Transverse colon (tissue), 4 donors: ENCODE results near the gene LGR5. TPM values are rescaled to one million over a fixed set of nuclear protein-coding genes. Genes with fewer than 3 reads are reported as not detected.
"Not testable (repeated sequence)": the region's sequence is repeated elsewhere in the genome, so short reads cannot be mapped to it uniquely, and the experiment has no call there.

Experiments
- DNase-seq: peaks from one replicate; pipeline ENCODE4 v3.0.0-alpha.2; 2019
- H3K27ac ChIP-seq, 4 donors: fragments of 200-600 bp; sonication (generic); 2 replicates each; pipeline ENCODE4 v1.5.1; 2016 to 2018; ENCODE audit warnings: inconsistent platforms in 4 of 4
- H3K27me3 ChIP-seq: fragments of 200-600 bp; sonication (generic); 2 replicates; pipeline ENCODE4 v1.5.1; 2017; ENCODE audit warnings: inconsistent platforms
- H3K36me3 ChIP-seq, 4 donors: fragments of 200-600 bp; sonication (generic); 2 replicates each; pipeline ENCODE4 v1.5.1; 2017 to 2019; ENCODE audit warnings: inconsistent platforms in 4 of 4
- H3K4me1 ChIP-seq, 4 donors: fragments of 200-600 bp; sonication (generic); 2 replicates each; pipeline ENCODE4 v1.5.1; 2017 to 2020; ENCODE audit warnings: inconsistent platforms in 4 of 4
- H3K4me3 ChIP-seq, 4 donors: fragments of 200-600 bp; sonication (generic); 1 replicate in 1 of 4; 2 replicates in 3 of 4; pipeline versions ENCODE4 v1.5.1 to v1.6.1; 2017 to 2019; ENCODE audit warnings: inconsistent platforms in 4 of 4
- H3K9me3 ChIP-seq, 2 donors: fragments of 200-600 bp; sonication (generic); 2 replicates each; pipeline ENCODE4 v1.5.1; 2017 to 2019; ENCODE audit warnings: inconsistent platforms in 2 of 2
- CTCF ChIP-seq, 5 experiments: fragments of 200-600 bp in 3 of 5; fragments of 450-650 bp in 2 of 5; sonication (generic) in 3 of 5; IDR thresholded peaks; 1 replicate in 2 of 5; 2 replicates in 3 of 5; pipeline ENCODE4 v1.5.1; 2016 to 2017; ENCODE audit warnings: antibody characterized with exemption in 5 of 5, inconsistent platforms in 3 of 5, mild to moderate bottlenecking in 2 of 5, moderate library complexity in 1 of 5
- EP300 ChIP-seq: sonication (generic); formaldehyde crosslinking; IDR thresholded peaks from one replicate; pipeline ENCODE4 v1.6.1; 2017; ENCODE audit warnings: antibody characterized with exemption, low read depth
- POLR2A ChIP-seq: fragments of 450-650 bp; IDR thresholded peaks from one replicate; pipeline ENCODE4 v1.6.1; 2016; ENCODE audit warnings: antibody characterized with exemption, mild to moderate bottlenecking, moderate library complexity
- POLR2AphosphoS5 ChIP-seq, 3 donors: sonication (generic); formaldehyde crosslinking; IDR thresholded peaks; one replicate each; pipeline ENCODE4 v1.6.1; 2016; ENCODE audit warnings: antibody characterized with exemption in 3 of 3
- WGBS, 2 donors: methylation state at CpG; one replicate each; pipeline ENCODE4 v1.1.5; 2018; ENCODE audit warnings: low coverage in 1 of 2; 5-methylcytosine and 5-hydroxymethylcytosine counted together
- in situ Hi-C, 4 donors: fragments of 200-750 bp; cut with MboI; loops; one replicate each; pipeline versions ENCODE4 v1.15.0 to v1.15.1; 2017; ENCODE audit warnings: low sequenced_read_pairs in 3 of 4, low pct_ligation_motif_present in 1 of 4, low pct_unique_long_range_greater_than_20kb in 1 of 4
- intact Hi-C: fragments of 100-400 bp; cut with DNase I; formaldehyde crosslinking; loops from one replicate; pipeline ENCODE4 v1.15.1; 2023; ENCODE audit warnings: low total_unique reads
- total RNA-seq, 4 donors: library from RNA; depleted of rRNA; stranded (reverse); fragments of >200 nt; gene quantifications; one replicate each; pipeline ENCODE4 v1.1.0, GENCODE V29; 2016

Gene LGR5
- total RNA-seq, 4 donors from 2014 or later = 0.37 to 4.8 (median 1.0) TPM

DNA sequence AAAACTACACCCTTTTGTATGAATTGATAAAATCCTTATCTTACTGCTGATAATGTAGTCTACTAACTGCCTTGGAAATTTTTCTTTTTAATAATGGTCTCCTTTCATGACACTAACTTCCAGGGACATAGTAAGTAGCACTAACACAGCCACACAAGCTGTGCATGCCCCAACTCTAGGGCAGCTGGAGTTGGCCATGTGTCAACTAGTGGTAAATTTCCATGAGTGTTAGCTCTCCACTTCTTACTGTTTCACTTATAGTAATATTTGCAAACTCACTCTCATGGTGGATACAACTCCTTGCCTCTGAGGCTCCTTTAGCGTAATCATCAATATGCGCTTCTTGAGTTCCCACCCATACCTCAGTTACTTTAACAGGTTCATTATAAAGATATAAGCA is 38.0 kb downstream of the LGR5 start:
- in situ Hi-C loops = no loop called here
- no peak overlapping the region for H3K4me3 ChIP-seq
- no peak for TF ChIP-seq POLR2AphosphoS5 (IDR thresholded peaks at IDR 0.05)
- TF ChIP-seq EP300 = no peak
- no peak for TF ChIP-seq CTCF (IDR thresholded peaks at IDR 0.05)
- no peak for TF ChIP-seq POLR2A
- WGBS, 2 donors = 98 to 100% methylated on average over 2 of the region's 2 CpGs
- H3K9me3 ChIP-seq = no peaks in the 10 kb centered on the region
- no peak for DNase-seq
- H3K27ac ChIP-seq = no peak overlapping the region
- no peaks in the 10 kb centered on the region for H3K27me3 ChIP-seq
- no peaks in the 10 kb centered on the region for H3K36me3 ChIP-seq
- H3K4me1 ChIP-seq = no peaks in the 10 kb centered on the region
- intact Hi-C loops = no loop called here

- no peaks in the 10 kb centered on the region for H3K9me3 ChIP-seq
- no peaks in the 10 kb centered on the region for H3K4me1 ChIP-seq
- H3K4me3 ChIP-seq = no peak overlapping the region
- H3K27me3 ChIP-seq = no peaks in the 10 kb centered on the region
- in situ Hi-C loops (no loop called here), intact Hi-C loops (no loop called here)
- no peak overlapping the region for H3K27ac ChIP-seq
- WGBS, 2 donors = 52 to 69% methylated on average over 1 of the region's 1 CpG
- no peak for DNase-seq
- no peak for TF ChIP-seq EP300
- no peak for TF ChIP-seq CTCF (IDR thresholded peaks at IDR 0.05)
- no peaks in the 10 kb centered on the region for H3K36me3 ChIP-seq
These were observed 38.7 kb downstream of the LGR5 start for GRCh38 chr12:71478270-71478669.

GRCh38 chr12:71484272-71484905 is 44.8 kb downstream of the LGR5 start:
- in situ Hi-C loops (no loop called here), intact Hi-C loops (no loop called here)
- no peak overlapping the region for H3K4me3 ChIP-seq
- TF ChIP-seq EP300 (no peak), CTCF (IDR thresholded peaks at IDR 0.05) (no peak), POLR2AphosphoS5 (IDR thresholded peaks at IDR 0.05) (no peak), POLR2A (no peak)
- WGBS, 2 donors = 66 to 71% methylated on average over 8 of the region's 8 CpGs
- H3K9me3 ChIP-seq = no peaks in the 10 kb centered on the region
- DNase-seq = no peak
- no peak overlapping the region for H3K27ac ChIP-seq
- H3K36me3 ChIP-seq = no peaks in the 10 kb centered on the region
- H3K27me3 ChIP-seq = no peaks in the 10 kb centered on the region
- H3K4me1 ChIP-seq = no peaks in the 10 kb centered on the region

- H3K27ac ChIP-seq, H3K27me3 ChIP-seq, DNase-seq, H3K36me3 ChIP-seq, in situ Hi-C loops, intact Hi-C loops, H3K9me3 ChIP-seq, H3K4me1 ChIP-seq, H3K4me3 ChIP-seq: not testable (repeated sequence)
- 90 to 95% methylated on average over 2 of the region's 2 CpGs for WGBS, 2 donors
These were observed 51.2 kb downstream of the LGR5 start for GRCh38 chr12:71490844-71491243.

DNA sequence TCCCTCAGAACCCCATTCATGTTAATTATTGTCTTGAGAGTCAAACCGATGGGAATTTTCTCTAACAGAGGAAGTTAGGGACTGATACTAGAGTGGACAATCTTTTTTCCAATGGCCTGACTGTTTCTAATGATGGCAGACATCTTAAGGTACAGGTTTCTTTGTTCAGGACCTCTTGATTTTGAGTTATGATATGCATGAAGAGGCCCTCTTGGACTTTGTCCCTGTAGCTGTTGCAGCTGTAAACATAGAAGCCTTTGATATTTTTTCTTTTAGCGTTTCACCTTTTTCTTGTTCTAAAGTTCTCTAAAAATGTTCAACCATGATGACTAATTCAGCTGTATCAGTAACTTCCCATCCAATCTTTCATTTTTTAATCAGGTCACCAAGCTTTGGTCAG is 53.0 kb downstream of the LGR5 start:
- intact Hi-C loops = no loop called here
- TF ChIP-seq POLR2AphosphoS5 (IDR thresholded peaks at IDR 0.05) = no peak
- TF ChIP-seq CTCF (IDR thresholded peaks at IDR 0.05) = no peak
- no peak for TF ChIP-seq POLR2A
- TF ChIP-seq EP300 = no peak
- H3K9me3 ChIP-seq = peaks cover 0 to 2% of the 10 kb centered on the region in 2 donors
- no peaks in the 10 kb centered on the region for H3K27me3 ChIP-seq
- no peaks in the 10 kb centered on the region for H3K36me3 ChIP-seq
- H3K27ac ChIP-seq = no peak overlapping the region
- no peak overlapping the region for H3K4me3 ChIP-seq
- no peaks in the 10 kb centered on the region for H3K4me1 ChIP-seq
- DNase-seq = no peak
- in situ Hi-C loops = no loop called here
- 63 to 64% methylated on average over 1 to 2 of the region's 2 CpGs for WGBS, 2 donors
